HFFc6 (cell line): ENCODE data around the gene SLC22A5. TPM values are rescaled to one million over a fixed set of nuclear protein-coding genes. Genes with fewer than 3 reads are reported as not detected.

Source experiments
- DNase-seq: peaks from one replicate; pipeline ENCODE4 v3.0.0-alpha.2; 2018
- H3K27ac Mint-ChIP-seq: 2 replicates; pipeline ENCODE4 v1.8.0; 2020; ENCODE audit warnings: mild to moderate bottlenecking, mixed read lengths
- H3K27me3 Mint-ChIP-seq: 2 replicates; pipeline ENCODE4 v1.8.0; 2021; ENCODE audit warnings: mild to moderate bottlenecking, moderate library complexity, mixed read lengths; ENCODE audit not compliant: insufficient read depth
- H3K36me3 Mint-ChIP-seq: 2 replicates; pipeline ENCODE4 v1.8.0; 2021; ENCODE audit warnings: low read depth, mixed read lengths
- H3K4me1 Mint-ChIP-seq: 2 replicates; pipeline ENCODE4 v1.8.0; 2020; ENCODE audit warnings: low read depth, mixed read lengths
- H3K4me3 Mint-ChIP-seq: 2 replicates; pipeline ENCODE4 v1.8.0; 2020; ENCODE audit warnings: mild to moderate bottlenecking, moderate library complexity, mixed read lengths
- H3K9me3 Mint-ChIP-seq: 2 replicates; pipeline ENCODE4 v1.8.0; 2020; ENCODE audit warnings: mild to moderate bottlenecking, mixed read lengths
- microRNA-seq: library from miRNA; unstranded; fragments of <30 nt; microRNA quantifications from one replicate; pipeline ENCODE4, GENCODE V29; 2019
- total RNA-seq, 6 experiments: library from RNA; stranded (reverse); fragmentation: NEBNext Ultra II Directional; extraction: Animal tissue kit (Norgen Biotek cat#: 25700); gene quantifications; 2 replicates in 1 of 6; 3 replicates in 5 of 6; pipeline ENCODE4 v1.2.3, GENCODE V29; 2021
- TF ChIP-seq, protein P1 (sequence below): fragments of 200-600 bp; sonication (generic); IDR thresholded peaks from 2 replicates; pipeline ENCODE4 v1.5.0; 2021; ENCODE audit warnings: antibody characterized with exemption, mild to moderate bottlenecking

The SLC22A5 gene
- total RNA-seq, 6 experiments from 2014 or later: 3.8 to 5.6 (median 4.9) TPM

DNA sequence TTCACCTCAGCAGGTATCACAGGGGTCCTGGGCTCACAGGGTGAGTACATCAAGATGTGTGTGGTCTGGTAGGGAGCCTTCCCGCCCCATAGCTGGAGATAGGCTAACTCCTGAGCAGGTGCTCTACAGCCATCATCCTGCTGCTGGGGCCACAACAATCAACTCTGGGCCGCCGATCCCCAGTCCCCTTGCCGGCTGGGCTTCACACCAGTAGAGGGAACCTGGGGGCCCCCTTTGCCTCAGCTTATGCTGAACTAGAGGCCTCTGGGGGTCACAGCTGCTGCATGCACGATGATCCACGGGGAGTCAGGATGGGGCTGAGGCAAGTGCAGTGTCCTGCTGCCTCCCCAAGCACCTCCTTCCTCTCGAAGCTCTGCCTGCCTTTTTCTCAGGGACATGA lies 74.6 kb downstream of the SLC22A5 start:
- TF ChIP-seq, protein P1, sequence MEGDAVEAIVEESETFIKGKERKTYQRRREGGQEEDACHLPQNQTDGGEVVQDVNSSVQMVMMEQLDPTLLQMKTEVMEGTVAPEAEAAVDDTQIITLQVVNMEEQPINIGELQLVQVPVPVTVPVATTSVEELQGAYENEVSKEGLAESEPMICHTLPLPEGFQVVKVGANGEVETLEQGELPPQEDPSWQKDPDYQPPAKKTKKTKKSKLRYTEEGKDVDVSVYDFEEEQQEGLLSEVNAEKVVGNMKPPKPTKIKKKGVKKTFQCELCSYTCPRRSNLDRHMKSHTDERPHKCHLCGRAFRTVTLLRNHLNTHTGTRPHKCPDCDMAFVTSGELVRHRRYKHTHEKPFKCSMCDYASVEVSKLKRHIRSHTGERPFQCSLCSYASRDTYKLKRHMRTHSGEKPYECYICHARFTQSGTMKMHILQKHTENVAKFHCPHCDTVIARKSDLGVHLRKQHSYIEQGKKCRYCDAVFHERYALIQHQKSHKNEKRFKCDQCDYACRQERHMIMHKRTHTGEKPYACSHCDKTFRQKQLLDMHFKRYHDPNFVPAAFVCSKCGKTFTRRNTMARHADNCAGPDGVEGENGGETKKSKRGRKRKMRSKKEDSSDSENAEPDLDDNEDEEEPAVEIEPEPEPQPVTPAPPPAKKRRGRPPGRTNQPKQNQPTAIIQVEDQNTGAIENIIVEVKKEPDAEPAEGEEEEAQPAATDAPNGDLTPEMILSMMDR: no peak
- H3K27me3 Mint-ChIP-seq: peaks cover 2% of the 10 kb centered on the region
- H3K4me3 Mint-ChIP-seq: no peak overlapping the region
- no peak overlapping the region for H3K27ac Mint-ChIP-seq
- peaks cover 46% of the 10 kb centered on the region for H3K4me1 Mint-ChIP-seq
- peaks cover 12% of the 10 kb centered on the region for H3K9me3 Mint-ChIP-seq
- peaks cover 21% of the 10 kb centered on the region for H3K36me3 Mint-ChIP-seq
- no peak for DNase-seq

Small RNAs within 50 kb of the gene (microRNA-seq; reads per million reads assigned to microRNA genes)
- gene MIR3936: not detected

Other genes with a start within 250 kb of the SLC22A5 start
- gene P4HA2, start 141.9 kb upstream of the SLC22A5 start, total RNA-seq: 100 to 1,000 TPM; 136 to 198 (median 142) TPM
- gene PDLIM4, start 112.0 kb upstream of the SLC22A5 start, total RNA-seq: 10 to 100 TPM in 4 of 6 experiments, 1 to 10 TPM in 2; 2.5 to 26.4 (median 23.7) TPM
- 10 to 100 TPM; 10.8 to 12.6 (median 11.4) TPM for gene SLC22A4, start 75.3 kb upstream of the SLC22A5 start, total RNA-seq
- 10 to 100 TPM in 5 of 6 experiments, 1 to 10 TPM in 1; 9.8 to 19.7 (median 17.3) TPM for gene IRF1, start 121.1 kb downstream of the SLC22A5 start, total RNA-seq
- not detected for gene IL5, start 173.8 kb downstream of the SLC22A5 start, total RNA-seq
- gene RAD50, start 187.3 kb downstream of the SLC22A5 start, total RNA-seq: 10 to 100 TPM; 11.6 to 27.7 (median 12.8) TPM